Smooth muscle cell (in vitro differentiated cells): ENCODE results near the gene ITGA11. TPM values are rescaled to one million over a fixed set of nuclear protein-coding genes. Genes with fewer than 3 reads are reported as not detected.

ENCODE experiments used
- DNase-seq: peaks from one replicate; lab custom pipeline; 2025; ENCODE audit not compliant: unreplicated experiment; lab: John Stamatoyannopoulos, UW
- H2AFZ ChIP-seq: fragments of 200-600 bp; sonication (generic); 2 replicates; pipeline ENCODE4 v1.6.0; 2016; ENCODE audit warnings: antibody characterized with exemption, low read depth, mild to moderate bottlenecking
- H3F3A ChIP-seq: fragments of 200-600 bp; sonication (generic); 2 replicates; pipeline ENCODE4 v1.6.0; 2017; ENCODE audit warnings: antibody characterized with exemption, low read depth
- H3K27ac ChIP-seq: fragments of 200-600 bp; sonication (generic); 2 replicates; pipeline ENCODE4 v1.5.1; 2016; ENCODE audit warnings: low read depth, mild to moderate bottlenecking
- H3K27me3 ChIP-seq: fragments of 200-600 bp; sonication (generic); 2 replicates; pipeline ENCODE4 v1.6.1; 2016; ENCODE audit warnings: low read depth, mild to moderate bottlenecking
- H3K36me3 ChIP-seq: fragments of 200-600 bp; sonication (generic); 2 replicates; pipeline ENCODE4 v1.5.1; 2016; ENCODE audit warnings: low read depth
- H3K4me1 ChIP-seq: fragments of 200-600 bp; sonication (generic); 2 replicates; pipeline ENCODE4 v1.5.1; 2016; ENCODE audit warnings: low read depth
- H3K4me2 ChIP-seq: fragments of 200-600 bp; sonication (generic); 2 replicates; pipeline ENCODE4 v1.6.0; 2016; ENCODE audit warnings: mild to moderate bottlenecking
- H3K4me3 ChIP-seq: fragments of 200-600 bp; sonication (generic); 2 replicates; pipeline ENCODE4 v1.5.1; 2016; ENCODE audit warnings: mild to moderate bottlenecking
- H3K79me2 ChIP-seq: fragments of 200-600 bp; sonication (generic); 2 replicates; pipeline ENCODE4 v1.6.0; 2016; ENCODE audit warnings: low read depth, mild to moderate bottlenecking
- H3K9ac ChIP-seq: fragments of 200-600 bp; sonication (generic); 2 replicates; pipeline ENCODE4 v1.6.0; 2016; ENCODE audit warnings: low read depth
- H3K9me3 ChIP-seq: fragments of 200-600 bp; sonication (generic); replicated peaks from 2 replicates; pipeline ENCODE4 v1.5.1; 2016; ENCODE audit warnings: low read depth
- H4K20me1 ChIP-seq: fragments of 200-600 bp; sonication (generic); 2 replicates; pipeline ENCODE4 v1.6.0; 2016; ENCODE audit warnings: low read depth
- CTCF ChIP-seq: fragments of 200-600 bp; sonication (generic); IDR thresholded peaks from 2 replicates; pipeline ENCODE4 v1.5.1; 2017; ENCODE audit warnings: borderline replicate concordance, mild to moderate bottlenecking, antibody characterized with exemption; ENCODE audit not compliant: insufficient read depth, poor library complexity, severe bottlenecking
- WGBS: methylation state at CpG from one replicate; pipeline ENCODE4 v1.1.7; 2016; ENCODE audit warnings: low lambda C conversion rate; 5-methylcytosine and 5-hydroxymethylcytosine counted together
- polyA plus RNA-seq: library from polyadenylated mRNA; unstranded; fragments of >200 nt; fragmentation: Nextera tagmentation; extraction: Ambion mirVana; gene quantifications from 2 replicates; pipeline ENCODE4 v1.2.1, GENCODE V29; 2016
- total RNA-seq: library from RNA; depleted of rRNA; stranded (reverse); fragments of >200 nt; gene quantifications from 2 replicates; pipeline ENCODE4 v1.2.3, GENCODE V29; 2014

ITGA11 gene
- total and polyA plus RNA-seq, 2 experiments from 2014 or later = 87.8 to 133 TPM

- WGBS = 97% methylated on average over 12 of the region's 12 CpGs
Observed at GRCh38 chr15:68319997-68320396, 112.0 kb downstream of the ITGA11 start.

GRCh38 chr15:68318931-68319909, 112.7 kb downstream of the ITGA11 start:
- Histone ChIP-seq H3K36me3 (no peaks in the 10 kb centered on the region), H3K27ac (no peak overlapping the region), H3K9me3 (no peaks in the 10 kb centered on the region), H3K4me1 (peaks cover 11% of the 10 kb centered on the region), H2AFZ (no peak overlapping the region), H3K79me2 (no peaks in the 10 kb centered on the region), H3F3A (no peaks in the 10 kb centered on the region), H3K9ac (no peak overlapping the region), H3K27me3 (no peaks in the 10 kb centered on the region), H4K20me1 (no peaks in the 10 kb centered on the region), H3K4me2 (no peak overlapping the region), H3K4me3 (no peak overlapping the region)
- TF ChIP-seq CTCF = no peak
- DNase-seq = no peak
- 89% methylated on average over 18 of the region's 18 CpGs for WGBS

More at GRCh38 chr15:68319997-68320396, 112.0 kb downstream of the ITGA11 start:
- H3K9me3 ChIP-seq = no peaks in the 10 kb centered on the region
- no peaks in the 10 kb centered on the region for H3K27me3 ChIP-seq
- no peak for TF ChIP-seq CTCF
- H3K79me2 ChIP-seq = no peaks in the 10 kb centered on the region
- no peaks in the 10 kb centered on the region for H3K36me3 ChIP-seq
- H3K4me3 ChIP-seq = no peak overlapping the region
- peaks cover 11% of the 10 kb centered on the region for H3K4me1 ChIP-seq
- H3F3A ChIP-seq = no peaks in the 10 kb centered on the region
- H3K9ac ChIP-seq = no peak overlapping the region
- H4K20me1 ChIP-seq = no peaks in the 10 kb centered on the region
- H3K27ac ChIP-seq = no peak overlapping the region
- no peak for DNase-seq
- H2AFZ ChIP-seq = no peak overlapping the region
- no peak overlapping the region for H3K4me2 ChIP-seq

GRCh38 chr15:68318008-68318835, 113.7 kb downstream of the ITGA11 start:
- H3K27me3 ChIP-seq = no peaks in the 10 kb centered on the region
- 90% methylated on average over 4 of the region's 6 CpGs for WGBS
- H3K27ac ChIP-seq = no peak overlapping the region
- no peaks in the 10 kb centered on the region for H4K20me1 ChIP-seq
- no peak overlapping the region for H3K4me2 ChIP-seq
- H2AFZ ChIP-seq = no peak overlapping the region
- no peaks in the 10 kb centered on the region for H3K79me2 ChIP-seq
- no peaks in the 10 kb centered on the region for H3F3A ChIP-seq
- no peaks in the 10 kb centered on the region for H3K9me3 ChIP-seq
- DNase-seq = no peak
- H3K9ac ChIP-seq = no peak overlapping the region
- H3K36me3 ChIP-seq = no peaks in the 10 kb centered on the region
- peaks cover 19% of the 10 kb centered on the region for H3K4me1 ChIP-seq
- no peak overlapping the region for H3K4me3 ChIP-seq
- no peak for TF ChIP-seq CTCF
